Colon (tissue), 2 donors: ENCODE measurements around the gene GNB1L.

ENCODE experiments used
- FAIRE-seq: peaks from 2 replicates; lab custom pipeline; 2012; peaks lifted over from hg19 to GRCh38; lab: Jason Lieb, UNC
- donor health status: control.
- donor health status: control.

Gene GNB1L

GRCh38 chr22:19822301-19823117 is 32.2 kb downstream of the GNB1L start:
- FAIRE-seq, result no peak

GRCh38 chr22:19821523-19822300 is 33.0 kb downstream of the GNB1L start:
- FAIRE-seq, result no peak

GRCh38 chr22:19820880-19821522 is 33.7 kb downstream of the GNB1L start:
- no peak for FAIRE-seq

GRCh38 chr22:19819911-19820879 is 34.5 kb downstream of the GNB1L start:
- no peak for FAIRE-seq

- FAIRE-seq, result no peak
These were observed 35.3 kb downstream of the GNB1L start for GRCh38 chr22:19819208-19819910.

GRCh38 chr22:19818324-19819207 is 36.1 kb downstream of the GNB1L start:
- no peak for FAIRE-seq

GRCh38 chr22:19816372-19817119 is 38.1 kb downstream of the GNB1L start:
- no peak for FAIRE-seq

- FAIRE-seq, result no peak
These were observed 38.8 kb downstream of the GNB1L start for GRCh38 chr22:19815823-19816290.

GRCh38 chr22:19815093-19815822 is 39.4 kb downstream of the GNB1L start:
- no peak for FAIRE-seq

- no peak for FAIRE-seq
These were observed 40.2 kb downstream of the GNB1L start for GRCh38 chr22:19814428-19814827.

GRCh38 chr22:19812910-19813309 is 41.8 kb downstream of the GNB1L start:
- no peak for FAIRE-seq

GRCh38 chr22:19811811-19812771 is 42.6 kb downstream of the GNB1L start:
- no peak for FAIRE-seq

GRCh38 chr22:19811211-19811621 is 43.5 kb downstream of the GNB1L start:
- FAIRE-seq, result no peak

GRCh38 chr22:19810381-19811201 is 44.1 kb downstream of the GNB1L start:
- no peak for FAIRE-seq

GRCh38 chr22:19809741-19810140 is 44.9 kb downstream of the GNB1L start:
- FAIRE-seq, result no peak

GRCh38 chr22:19808873-19809478 is 45.7 kb downstream of the GNB1L start:
- FAIRE-seq, result no peak
